B cell (primary cell): Measurements from ENCODE around the gene CAMK2B. TPM values are rescaled to one million over a fixed set of nuclear protein-coding genes. Genes with fewer than 3 reads are reported as not detected.

ENCODE experiments used
- ATAC-seq: fragments of 200-7000 bp; cut with Tn5 transposase; one replicate; pipeline ENCODE4 v1.10.0; 2021; ENCODE audit warnings: low read depth, mild to moderate bottlenecking, moderate number of reproducible peaks, moderate library complexity
- CTCF ChIA-PET: fragments of 350-600 bp; sonication (Branson Sonifier 250); formaldehyde crosslinking; loops from one replicate; lab custom pipeline; 2021; ENCODE audit warnings: antibody characterized with exemption, inconsistent platforms; lab: Charles Lee
- POLR2A ChIA-PET: fragments of 350-600 bp; sonication (Branson Sonifier 250); formaldehyde crosslinking; loops from one replicate; lab custom pipeline; 2021; ENCODE audit warnings: antibody characterized with exemption; lab: Charles Lee
- DNase-seq: peaks from one replicate; pipeline ENCODE4 v3.0.0; 2013
- H2AFZ ChIP-seq: 2 replicates; pipeline ENCODE4 v1.6.1; 2012; ENCODE audit warnings: mild to moderate bottlenecking, low read depth, low read length; ENCODE audit not compliant: insufficient read depth, poor library complexity, severe bottlenecking
- H3K27ac ChIP-seq, 2 donors: 1 replicate in 1 of 2; 2 replicates in 1 of 2; pipeline ENCODE4 v1.5.1; 2012 to 2013; ENCODE audit warnings: low read length in 2 of 2, mild to moderate bottlenecking in 2 of 2, moderate library complexity in 1 of 2
- H3K27me3 ChIP-seq, 4 experiments: fragments of 200-600 bp in 1 of 4; sonication (generic) in 1 of 4; replicated peaks in 1 of 4; 1 replicate in 2 of 4; 2 replicates in 2 of 4; pipeline versions ENCODE4 v1.6.1 to v1.7.0; 2013 to 2016; ENCODE audit warnings: low read length in 3 of 4, mild to moderate bottlenecking in 2 of 4, mixed read lengths in 1 of 4, moderate library complexity in 1 of 4; ENCODE audit not compliant: insufficient read depth in 4 of 4, control insufficient read depth in 3 of 4; ENCODE audit errors: control extremely low read depth in 1 of 4
- H3K36me3 ChIP-seq, 2 experiments: replicated peaks in 1 of 2; 1 replicate in 1 of 2; 2 replicates in 1 of 2; pipeline versions ENCODE4 v1.6.1 to v1.7.1; 2013; ENCODE audit warnings: low read length in 1 of 2; ENCODE audit not compliant: insufficient read depth in 2 of 2, control insufficient read depth in 1 of 2; ENCODE audit errors: control extremely low read depth in 1 of 2, extremely low read depth in 1 of 2
- H3K4me1 ChIP-seq, 2 donors: fragments of 200-600 bp in 1 of 2; sonication (generic) in 1 of 2; 1 replicate in 1 of 2; 2 replicates in 1 of 2; pipeline versions ENCODE4 v1.5.1 to v1.6.1; 2013 to 2017; ENCODE audit warnings: low read length in 2 of 2; ENCODE audit not compliant: control insufficient read depth in 2 of 2, insufficient read depth in 2 of 2
- H3K4me2 ChIP-seq: replicated peaks from 2 replicates; pipeline ENCODE3; 2012; ENCODE audit warnings: mild to moderate bottlenecking, low read depth, low read length; ENCODE audit not compliant: poor library complexity, severe bottlenecking
- H3K4me3 ChIP-seq, 5 experiments: fragments of 200-600 bp in 1 of 5; sonication (generic) in 1 of 5; 1 replicate in 3 of 5; 2 replicates in 2 of 5; pipeline versions ENCODE4 v1.5.1 to v1.7.0; 2011 to 2016; ENCODE audit warnings: low read length in 4 of 5, mild to moderate bottlenecking in 4 of 5, low read depth in 2 of 5, control low read depth in 1 of 5, moderate library complexity in 1 of 5; ENCODE audit not compliant: insufficient read depth in 1 of 5; ENCODE audit errors: control extremely low read depth in 1 of 5, extremely low read depth in 1 of 5
- H3K79me2 ChIP-seq: fragments of 200-600 bp; sonication (generic); one replicate; pipeline ENCODE4 v1.6.0; 2016; ENCODE audit warnings: low read length; ENCODE audit not compliant: control insufficient read depth, insufficient read depth
- H3K9ac ChIP-seq: fragments of 200-600 bp; sonication (generic); 2 replicates; pipeline ENCODE4 v1.6.1; 2017; ENCODE audit warnings: mild to moderate bottlenecking, low read length, moderate library complexity
- H3K9me3 ChIP-seq, 3 donors: one replicate each; pipeline versions ENCODE4 v1.6.1 to v1.7.1; 2013; ENCODE audit warnings: low read length in 2 of 3; ENCODE audit not compliant: control insufficient read depth in 2 of 3, insufficient read depth in 1 of 3; ENCODE audit errors: control extremely low read depth in 1 of 3
- H4K20me1 ChIP-seq: 2 replicates; pipeline ENCODE4 v1.6.0; 2012; ENCODE audit warnings: mild to moderate bottlenecking, low read length; ENCODE audit not compliant: insufficient read depth, control insufficient read depth, poor library complexity, severe bottlenecking
- H3K27ac Mint-ChIP-seq: one replicate; pipeline ENCODE4 v1.8.0; 2021; ENCODE audit warnings: mixed read lengths
- H3K27me3 Mint-ChIP-seq: one replicate; pipeline ENCODE4 v1.8.0; 2021; ENCODE audit warnings: mixed read lengths
- H3K4me1 Mint-ChIP-seq: one replicate; pipeline ENCODE4 v1.8.0; 2021; ENCODE audit warnings: mixed read lengths
- H3K4me3 Mint-ChIP-seq: one replicate; pipeline ENCODE4 v1.8.0; 2021; ENCODE audit warnings: mixed read lengths
- H3K9me3 Mint-ChIP-seq: one replicate; pipeline ENCODE4 v1.8.0; 2022; ENCODE audit warnings: mixed read lengths; ENCODE audit not compliant: insufficient read depth
- CTCF ChIP-seq: fragments of 200-600 bp; IDR thresholded peaks from one replicate; pipeline ENCODE4 v1.8.0; 2022; ENCODE audit warnings: antibody characterized with exemption, mild to moderate bottlenecking
- EZH2 ChIP-seq: IDR thresholded peaks from 2 replicates; pipeline ENCODE4 v1.6.1; 2012; ENCODE audit warnings: borderline replicate concordance, low read depth, mild to moderate bottlenecking, moderate library complexity, low read length; ENCODE audit not compliant: insufficient read depth, poor library complexity, severe bottlenecking
- WGBS: methylation state at CpG from one replicate; pipeline ENCODE4 v1.1.5; 2013; ENCODE audit warnings: missing lambda C conversion rate; ENCODE audit not compliant: insufficient coverage; 5-methylcytosine and 5-hydroxymethylcytosine counted together
- intact Hi-C: fragments of 100-400 bp; cut with micrococcal nuclease; formaldehyde crosslinking; loops from one replicate; pipeline ENCODE4 v1.10.0; 2022
- polyA plus RNA-seq: library from polyadenylated mRNA; depleted of rRNA; stranded (reverse); fragments of >200 nt; gene quantifications from 2 replicates; pipeline ENCODE4 v1.2.3, GENCODE V29; 2012
- total RNA-seq, 2 donors: library from RNA; stranded (reverse); fragments of 120-200 nt in 1 of 2; gene quantifications; 1 replicate in 1 of 2; 2 replicates in 1 of 2; pipeline versions ENCODE4 v1.2.3 to v1.2.4, GENCODE V29; 2013 to 2022

CAMK2B gene
- total and polyA plus RNA-seq, 2 donors (not counting 1 experiment from before 2014, with no cell fraction given), result 0.42 TPM; not detected in 1

- TF ChIP-seq EZH2, result no peak
- TF ChIP-seq CTCF, result no peak
- ChIA-PET POLR2A (no interaction called here), CTCF (no interaction called here)
- 57% methylated on average over 3 of the region's 3 CpGs for WGBS
- Histone ChIP-seq H3K27ac (no peak overlapping the region), H3K9me3 (no peaks in the 10 kb centered on the region), H4K20me1 (no peaks in the 10 kb centered on the region), H3K4me2 (no peak overlapping the region), H3K9ac (no peak overlapping the region), H3K79me2 (no peaks in the 10 kb centered on the region), H3K36me3 (no peaks in the 10 kb centered on the region), H3K27me3 (peaks cover 0 to 24% (median 1%) of the 10 kb centered on the region in 4 experiments), H2AFZ (no peak overlapping the region), H3K4me1 (no peaks in the 10 kb centered on the region), H3K4me3 (no peak overlapping the region)
- DNase-seq, result no peak
- intact Hi-C loops, result no loop called here
- Mint-ChIP-seq H3K27me3 (peaks cover 37% of the 10 kb centered on the region), H3K4me1 (peaks cover 3% of the 10 kb centered on the region), H3K9me3 (no peaks in the 10 kb centered on the region), H3K27ac (no peak overlapping the region), H3K4me3 (no peak overlapping the region)
- ATAC-seq, result no peak
These were observed 151.3 kb downstream of the CAMK2B start for GRCh38 chr7:44173911-44174693.

- POLR2A ChIA-PET, result no interaction called here
- peaks cover 9% of the 10 kb centered on the region for H3K4me1 Mint-ChIP-seq
- H3K27me3 Mint-ChIP-seq, result peaks cover 29% of the 10 kb centered on the region
- Histone ChIP-seq H4K20me1 (no peaks in the 10 kb centered on the region), H3K27me3 (peaks cover 0 to 20% (median 1%) of the 10 kb centered on the region in 4 experiments), H2AFZ (no peak overlapping the region), H3K4me1 (peaks cover 3 to 8% of the 10 kb centered on the region in 2 donors), H3K79me2 (no peaks in the 10 kb centered on the region), H3K27ac (no peak overlapping the region), H3K9me3 (no peaks in the 10 kb centered on the region), H3K4me2 (no peak overlapping the region), H3K4me3 (no peak overlapping the region), H3K36me3 (no peaks in the 10 kb centered on the region), H3K9ac (no peak overlapping the region)
- CTCF ChIA-PET, result no interaction called here
- DNase-seq (no peak), ATAC-seq (no peak)
- TF ChIP-seq EZH2 (no peak), CTCF (no peak)
- intact Hi-C loops, result no loop called here
- 88% methylated on average over 3 of the region's 6 CpGs for WGBS
- no peak overlapping the region for H3K27ac Mint-ChIP-seq
- H3K9me3 Mint-ChIP-seq, result no peaks in the 10 kb centered on the region
- no peak overlapping the region for H3K4me3 Mint-ChIP-seq
These were observed 152.5 kb downstream of the CAMK2B start for GRCh38 chr7:44172803-44173424.
